ENCODE data around the gene UTRN.

The UTRN gene

DNA sequence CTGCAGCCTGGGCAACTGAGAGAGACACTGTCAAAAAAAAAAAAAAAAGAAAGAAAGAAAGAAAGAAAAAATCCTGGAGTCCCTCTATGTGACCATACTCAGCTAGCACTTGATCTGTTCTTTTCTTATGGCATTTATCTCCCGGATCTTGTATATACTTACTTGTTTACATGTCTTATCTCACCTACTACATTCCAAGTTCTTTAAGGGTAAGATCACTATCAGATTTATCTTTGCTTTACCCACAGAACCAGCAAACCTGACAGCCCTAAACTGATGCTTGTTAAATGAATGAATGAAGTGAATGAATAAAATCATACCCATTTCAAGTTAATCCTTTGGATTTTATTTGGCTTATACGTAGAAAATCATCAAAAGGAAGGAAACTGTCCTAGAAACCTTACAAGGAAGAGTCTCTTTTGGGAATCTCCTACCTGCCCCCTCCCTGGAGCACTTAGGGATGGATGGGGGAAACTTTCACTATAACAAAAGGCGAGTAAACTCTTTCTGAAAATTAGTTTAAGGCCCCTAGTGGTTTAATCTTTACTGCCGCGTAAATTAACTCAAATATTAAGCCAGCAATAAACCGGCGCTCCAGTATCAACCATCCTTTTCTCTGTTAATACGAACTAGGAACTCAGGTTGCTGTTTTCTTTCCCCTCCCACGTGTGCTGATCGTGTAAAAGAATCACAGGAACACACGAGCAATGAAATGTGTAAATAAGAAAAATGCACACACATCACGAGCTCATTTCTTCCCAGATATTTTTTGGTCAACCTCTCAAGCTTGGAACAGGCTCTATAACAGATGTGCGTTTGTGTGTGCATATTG lies 1.3 kb upstream of the UTRN start:
- no peak for DNase-seq

GRCh38 chr6:144284478-144284782 lies 705 bp upstream of the UTRN start:
- DNase-seq = no peak

- no peak for DNase-seq
These were observed 338 bp downstream of the UTRN start for GRCh38 chr6:144285548-144285797.

DNA sequence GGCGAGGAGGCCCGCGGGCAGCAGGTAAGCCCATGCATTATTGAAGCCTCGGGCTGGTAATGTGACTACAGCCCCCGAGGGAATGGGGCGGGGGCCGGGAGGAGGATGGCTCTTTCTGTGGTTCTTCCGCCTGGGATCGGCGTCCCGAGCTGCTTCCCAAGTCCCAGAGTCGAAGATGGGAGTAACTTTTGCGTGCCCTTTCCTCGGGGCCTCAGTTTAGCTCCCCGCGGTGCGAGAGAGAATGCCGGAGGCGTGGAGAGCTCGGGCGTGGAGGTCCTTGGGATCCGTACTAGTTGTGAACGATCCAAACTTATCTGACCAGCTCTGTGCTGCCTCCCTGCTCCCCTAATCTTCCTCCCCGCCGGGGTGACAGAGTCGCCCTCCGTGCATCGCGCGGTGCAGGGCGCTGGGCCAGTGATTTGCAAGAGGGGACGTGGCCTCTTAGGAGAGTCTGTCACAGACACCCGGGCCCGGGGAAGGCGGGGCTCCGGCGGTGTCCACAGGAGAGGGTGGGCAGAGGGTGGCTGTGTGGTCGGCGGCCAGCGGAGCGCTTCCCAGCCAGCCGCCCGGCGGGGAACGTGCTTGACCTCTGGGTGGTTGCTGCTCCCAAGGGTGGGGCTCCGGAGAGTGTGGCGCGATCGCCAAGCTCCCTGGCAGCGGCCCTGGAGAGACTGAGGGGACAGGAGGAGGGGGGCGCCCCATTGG lies 815 bp downstream of the UTRN start:
- peak; percentile 7 to 20 (median 16) for DNase-seq

- no peak for DNase-seq
These were observed 1.6 kb downstream of the UTRN start for GRCh38 chr6:144286503-144287393.

DNA sequence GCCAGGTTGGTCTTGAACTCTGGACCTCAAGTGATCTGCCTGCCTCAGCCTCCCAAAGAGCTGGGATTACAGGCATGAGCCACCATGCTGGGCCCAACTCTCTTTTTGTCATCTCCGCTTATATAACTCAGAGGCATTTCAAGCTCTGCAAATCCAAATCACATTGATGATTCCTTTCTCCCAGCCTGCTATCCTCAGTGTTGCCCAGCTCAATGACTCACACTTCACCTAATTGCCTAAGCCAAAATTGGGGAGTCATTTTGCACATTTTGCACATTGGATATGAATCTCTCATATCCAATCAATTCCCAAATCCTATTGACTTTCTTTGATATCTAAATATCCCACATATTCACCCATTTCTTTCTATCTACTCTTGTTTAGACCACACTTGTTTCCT lies 3.9 kb downstream of the UTRN start:
- DNase-seq = no peak

GRCh38 chr6:144292372-144292771 lies 7.2 kb downstream of the UTRN start:
- no peak for DNase-seq

DNA sequence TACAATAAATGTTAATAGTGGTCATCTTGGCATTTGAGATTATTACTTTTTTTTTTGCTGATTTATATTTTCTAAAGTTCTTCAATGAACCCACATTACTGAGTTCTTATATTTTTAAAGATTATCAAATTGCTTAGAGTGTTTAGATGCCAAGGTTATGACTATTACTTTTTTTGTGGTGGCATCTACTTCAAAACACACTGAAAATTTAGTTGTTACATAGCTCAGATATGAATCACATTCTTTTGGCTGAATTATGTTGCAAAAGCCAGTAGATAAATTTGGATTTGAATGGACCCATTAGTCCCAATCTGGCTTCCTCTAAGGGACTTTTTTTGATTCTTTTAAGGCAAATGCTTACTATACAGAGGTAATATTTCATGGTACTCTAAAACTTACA lies 8.9 kb downstream of the UTRN start:
- no peak for DNase-seq

DNA sequence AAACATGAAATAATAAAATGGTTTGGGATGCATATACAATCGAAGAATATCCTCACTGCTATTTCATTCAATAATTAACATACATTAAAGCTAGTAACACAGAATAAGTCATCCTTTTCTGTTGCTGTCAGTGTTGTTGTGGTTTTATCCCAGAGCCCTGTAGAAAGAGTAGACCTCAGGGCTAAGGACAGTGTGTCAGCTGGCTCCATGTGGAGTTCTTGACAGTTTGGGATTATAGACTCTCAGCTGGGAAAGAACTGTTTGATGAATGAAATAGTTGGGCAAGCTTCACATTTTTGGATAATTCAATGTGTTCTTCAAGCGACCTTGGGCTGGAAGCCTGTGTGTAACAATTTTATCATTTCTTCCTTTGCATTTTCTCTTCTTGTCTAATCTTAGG lies 10.1 kb downstream of the UTRN start:
- DNase-seq = no peak

GRCh38 chr6:144295981-144296767 lies 11.0 kb downstream of the UTRN start:
- DNase-seq = no peak

GRCh38 chr6:144296973-144297372 lies 11.8 kb downstream of the UTRN start:
- DNase-seq = no peak

- no peak for DNase-seq
These were observed 12.5 kb downstream of the UTRN start for GRCh38 chr6:144297511-144298100.

DNA sequence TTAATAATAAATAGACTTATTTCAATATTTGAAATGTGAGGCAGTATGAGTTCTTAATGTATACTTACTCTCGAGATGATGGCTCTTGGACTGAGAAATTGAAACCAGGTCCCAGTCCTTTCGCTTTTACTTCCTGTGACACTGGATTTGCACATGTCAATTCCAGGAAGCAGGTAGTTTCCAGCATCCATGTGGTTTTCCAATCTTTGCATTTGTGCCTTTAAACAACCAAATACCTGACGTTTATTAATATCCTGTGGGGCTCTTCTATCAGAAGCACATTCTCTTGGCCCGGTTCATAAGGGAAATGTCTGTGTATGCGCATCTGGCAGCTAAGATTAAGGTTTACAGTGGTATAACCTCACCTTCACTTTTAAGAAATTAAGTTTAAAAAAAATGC lies 13.1 kb downstream of the UTRN start:
- DNase-seq = no peak

- DNase-seq = no peak
These were observed 13.8 kb downstream of the UTRN start for GRCh38 chr6:144298916-144299315.

DNA sequence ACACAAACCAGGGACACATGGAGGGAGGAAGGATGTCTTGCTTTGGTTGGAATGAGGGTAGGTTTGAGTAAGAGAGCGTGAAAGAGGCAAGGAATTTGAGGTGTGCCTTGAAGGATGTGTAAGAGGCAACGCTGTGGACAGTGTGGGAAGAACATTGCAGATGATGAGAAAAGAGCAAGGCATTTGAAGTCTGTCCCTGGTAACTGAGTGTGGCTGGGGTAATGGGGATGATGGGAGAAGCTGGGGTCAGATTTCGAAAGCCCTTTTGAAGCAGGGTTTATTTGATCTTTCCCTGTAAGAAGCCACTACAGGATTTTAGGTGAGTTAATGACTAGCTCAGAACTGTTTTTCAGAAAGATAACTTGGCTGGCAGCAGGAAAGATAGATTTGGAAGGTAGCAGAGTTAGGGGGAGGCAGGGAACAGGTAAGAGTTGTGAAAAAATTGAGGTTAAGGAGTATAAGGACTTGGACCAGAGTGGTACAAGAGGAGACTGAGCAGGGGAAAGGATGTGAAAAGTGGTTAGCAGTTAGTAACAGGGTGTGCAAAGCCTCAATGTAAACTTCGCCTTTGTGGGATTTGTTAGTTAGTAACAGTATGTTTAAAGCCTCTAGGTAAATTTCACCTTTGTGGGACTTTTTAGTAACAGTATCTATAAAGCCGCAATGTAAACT lies 17.7 kb downstream of the UTRN start:
- DNase-seq = no peak

DNA sequence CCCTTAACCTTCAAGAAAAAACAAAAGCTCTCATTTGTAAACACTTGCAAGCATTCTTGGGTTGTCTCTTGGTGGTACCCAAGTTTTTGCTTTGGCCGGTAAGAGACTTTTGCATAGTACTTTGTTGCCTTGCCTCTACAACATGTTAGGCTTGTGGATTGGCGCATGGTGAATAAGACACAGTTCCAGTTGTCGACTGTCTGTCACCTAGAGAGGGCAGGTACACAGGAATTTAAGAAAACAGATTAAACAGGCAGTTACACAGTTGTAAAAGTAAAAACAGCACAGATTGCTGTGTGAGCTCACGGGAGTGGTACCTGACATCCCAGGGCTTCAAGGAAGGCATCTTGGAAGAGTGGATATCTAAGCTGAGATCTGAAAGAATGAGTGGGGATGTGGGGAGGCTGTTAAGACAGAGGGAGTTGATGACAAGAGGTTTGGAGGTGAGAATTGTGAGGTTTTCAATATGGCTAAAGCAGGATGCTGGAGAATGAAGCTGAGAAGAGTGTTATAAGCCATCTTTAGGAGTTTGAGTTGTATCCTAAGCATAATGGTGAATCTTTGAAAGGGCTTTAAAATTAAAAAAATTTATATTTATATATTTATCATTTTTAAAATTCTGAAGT lies 19.2 kb downstream of the UTRN start:
- DNase-seq = no peak

GRCh38 chr6:144305567-144305966 lies 20.4 kb downstream of the UTRN start:
- no peak for DNase-seq

- DNase-seq = no peak
These were observed 20.9 kb downstream of the UTRN start for GRCh38 chr6:144305985-144306384.

GRCh38 chr6:144307880-144308279 lies 22.7 kb downstream of the UTRN start:
- no peak for DNase-seq

DNA sequence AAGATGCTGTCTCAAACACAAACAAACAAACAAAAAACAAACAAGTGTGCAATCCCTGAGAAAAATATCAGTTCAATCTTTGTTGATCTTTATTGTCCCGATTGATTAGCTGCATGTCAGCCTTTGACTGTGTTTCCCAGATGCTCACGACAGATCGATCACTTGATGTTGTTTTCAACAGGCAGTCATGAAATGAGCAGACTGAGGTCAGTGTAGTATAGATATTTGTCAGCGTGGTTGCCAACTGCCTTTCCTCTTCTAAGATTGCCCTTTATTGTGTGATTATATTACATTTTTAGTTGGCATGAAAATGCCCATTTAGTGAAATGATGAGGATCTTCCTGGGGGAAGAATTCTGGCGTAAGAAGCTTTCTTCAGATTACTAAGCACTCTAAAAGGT lies 25.6 kb downstream of the UTRN start:
- no peak for DNase-seq

GRCh38 chr6:144311361-144311760 lies 26.2 kb downstream of the UTRN start:
- no peak for DNase-seq
